ENCODE measurements around the gene SRSF3. TPM values are rescaled to one million over a fixed set of nuclear protein-coding genes. Genes with fewer than 3 reads are reported as not detected.

Gene SRSF3
- 328 and 368 TPM in 2 replicates for total RNA-seq

GRCh38 chr6:36594029-36594815 lies at the start of gene SRSF3:
Gene SRSF3 (plus strand): TSS chr6:36594362. CDS start chr6:36596763, 2,401 bp downstream.

GRCh38 chr6:36546920-36547645 lies 47.1 kb upstream of the SRSF3 start, which contains the start of gene STK38:
Gene STK38 (minus strand): TSS chr6:36547479. CDS start chr6:36540202, 7,277 bp downstream.

Other genes with a start within 250 kb of the SRSF3 start
- gene ETV7, start 206.7 kb upstream of the SRSF3 start, total RNA-seq = 0.14 and 0.51 TPM in 2 replicates
- not detected in 2 replicates for gene PXT1, start 151.5 kb upstream of the SRSF3 start, total RNA-seq
- gene KCTD20, start 151.4 kb upstream of the SRSF3 start, total RNA-seq = 17.3 and 27.4 TPM in 2 replicates
- 18.1 and 22.5 TPM in 2 replicates for gene STK38, start 46.9 kb upstream of the SRSF3 start, total RNA-seq
- gene CDKN1A, start 84.4 kb downstream of the SRSF3 start, total RNA-seq = 595 and 650 TPM in 2 replicates
- gene RAB44, start 103.5 kb downstream of the SRSF3 start, total RNA-seq = 0.07 and 0.19 TPM in 2 replicates
- gene CPNE5, start 245.1 kb downstream of the SRSF3 start, total RNA-seq = 0.05 and 0.07 TPM in 2 replicates

Data from airway epithelial cell (primary cell).